Measurements from ENCODE around the gene DLGAP1.
A peak's percentile ranks its signal among the peaks of the same experiment; 100 is the strongest.

DLGAP1 gene

GRCh38 chr18:3889803-3890202 lies 565.3 kb downstream of the DLGAP1 start:
- peak; percentile 39 for DNase-seq

GRCh38 chr18:3889121-3889520 lies 566.0 kb downstream of the DLGAP1 start:
- no peak for DNase-seq

- DNase-seq = no peak
Measured at GRCh38 chr18:3886575-3887322, 568.4 kb downstream of the DLGAP1 start.

GRCh38 chr18:3885209-3885792 lies 569.8 kb downstream of the DLGAP1 start:
- peak; percentile 14 for DNase-seq

- no peak for DNase-seq
Measured at GRCh38 chr18:3879836-3880120, 575.3 kb downstream of the DLGAP1 start.

GRCh38 chr18:3879114-3879835 lies 575.8 kb downstream of the DLGAP1 start:
- no peak for DNase-seq

- DNase-seq = no peak
Measured at GRCh38 chr18:3878401-3878800, 576.7 kb downstream of the DLGAP1 start.

GRCh38 chr18:3877678-3878077 lies 577.4 kb downstream of the DLGAP1 start:
- no peak for DNase-seq

- DNase-seq = no peak
Measured at GRCh38 chr18:3875961-3876360, 579.1 kb downstream of the DLGAP1 start.

GRCh38 chr18:3875376-3875775 lies 579.7 kb downstream of the DLGAP1 start:
- DNase-seq = no peak

GRCh38 chr18:3874581-3874980 lies 580.5 kb downstream of the DLGAP1 start:
- DNase-seq = no peak

GRCh38 chr18:3874125-3874524 lies 581.0 kb downstream of the DLGAP1 start:
- DNase-seq = no peak

GRCh38 chr18:3873698-3874097 lies 581.4 kb downstream of the DLGAP1 start:
- DNase-seq = no peak

- DNase-seq = no peak
Measured at GRCh38 chr18:3873211-3873610, 581.9 kb downstream of the DLGAP1 start.

GRCh38 chr18:3872641-3873040 lies 582.5 kb downstream of the DLGAP1 start:
- no peak for DNase-seq

GRCh38 chr18:3871687-3872086 lies 583.4 kb downstream of the DLGAP1 start:
- no peak for DNase-seq

- DNase-seq = no peak
Measured at GRCh38 chr18:3870914-3871313, 584.2 kb downstream of the DLGAP1 start.

GRCh38 chr18:3869848-3870247 lies 585.3 kb downstream of the DLGAP1 start:
- DNase-seq = peak; percentile 49

GRCh38 chr18:3867864-3868311 lies 587.2 kb downstream of the DLGAP1 start:
- no peak for DNase-seq

- DNase-seq = no peak
Measured at GRCh38 chr18:3867236-3867635, 587.9 kb downstream of the DLGAP1 start.

GRCh38 chr18:3864669-3865298 lies 590.3 kb downstream of the DLGAP1 start:
- no peak for DNase-seq

- no peak for DNase-seq
Measured at GRCh38 chr18:3863593-3863992, 591.5 kb downstream of the DLGAP1 start.

- no peak for DNase-seq
Measured at GRCh38 chr18:3863006-3863405, 592.1 kb downstream of the DLGAP1 start.
